OCI-LY1 (cell line): Measurements from ENCODE around the gene PPP1R11.

Experiments
- EZH2 ChIP-seq: fragments of 200-600 bp; sonication (generic), shearing (Covaris generic); IDR thresholded peaks from 2 replicates; pipeline ENCODE4 v1.8.0; 2017; ENCODE audit warnings: borderline replicate concordance, mixed run types, mild to moderate bottlenecking, antibody characterized with exemption, low read length, moderate library complexity, mixed read lengths
- TF ChIP-seq, protein P1 (sequence below): fragments of 200-600 bp; sonication (generic), shearing (Covaris generic); IDR thresholded peaks from 2 replicates; pipeline ENCODE4 v1.5.1; 2017; ENCODE audit warnings: mild to moderate bottlenecking, antibody characterized with exemption, low read length, moderate library complexity, mixed read lengths

DNA sequence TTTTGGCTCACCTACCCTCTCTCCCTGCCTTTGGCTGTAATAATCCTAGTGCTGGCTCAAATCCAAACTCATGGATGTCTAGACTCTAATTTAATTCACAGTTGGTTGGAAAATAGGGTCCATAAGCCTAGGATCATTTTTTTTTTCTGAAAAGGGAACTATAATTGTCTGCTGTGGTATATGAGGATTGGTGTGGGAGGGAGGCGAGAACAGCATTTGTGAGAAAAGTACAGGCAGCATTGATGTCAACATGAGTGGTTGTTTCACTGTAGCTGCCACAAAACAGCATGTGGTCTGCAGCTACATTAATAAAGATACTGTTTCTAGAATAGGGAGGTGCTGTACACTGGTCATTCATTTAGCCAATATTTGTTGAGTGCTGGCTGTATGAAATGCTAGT lies 24.5 kb upstream of the PPP1R11 start:
- TF ChIP-seq, protein P1, sequence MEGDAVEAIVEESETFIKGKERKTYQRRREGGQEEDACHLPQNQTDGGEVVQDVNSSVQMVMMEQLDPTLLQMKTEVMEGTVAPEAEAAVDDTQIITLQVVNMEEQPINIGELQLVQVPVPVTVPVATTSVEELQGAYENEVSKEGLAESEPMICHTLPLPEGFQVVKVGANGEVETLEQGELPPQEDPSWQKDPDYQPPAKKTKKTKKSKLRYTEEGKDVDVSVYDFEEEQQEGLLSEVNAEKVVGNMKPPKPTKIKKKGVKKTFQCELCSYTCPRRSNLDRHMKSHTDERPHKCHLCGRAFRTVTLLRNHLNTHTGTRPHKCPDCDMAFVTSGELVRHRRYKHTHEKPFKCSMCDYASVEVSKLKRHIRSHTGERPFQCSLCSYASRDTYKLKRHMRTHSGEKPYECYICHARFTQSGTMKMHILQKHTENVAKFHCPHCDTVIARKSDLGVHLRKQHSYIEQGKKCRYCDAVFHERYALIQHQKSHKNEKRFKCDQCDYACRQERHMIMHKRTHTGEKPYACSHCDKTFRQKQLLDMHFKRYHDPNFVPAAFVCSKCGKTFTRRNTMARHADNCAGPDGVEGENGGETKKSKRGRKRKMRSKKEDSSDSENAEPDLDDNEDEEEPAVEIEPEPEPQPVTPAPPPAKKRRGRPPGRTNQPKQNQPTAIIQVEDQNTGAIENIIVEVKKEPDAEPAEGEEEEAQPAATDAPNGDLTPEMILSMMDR: no peak
- no peak for TF ChIP-seq EZH2
